Measurements from ENCODE around the gene MX2. TPM values are rescaled to one million over a fixed set of nuclear protein-coding genes. Genes with fewer than 3 reads are reported as not detected.

The MX2 gene
- total and polyA plus RNA-seq, 2 experiments from 2014 or later = 5.4 to 9.2 TPM

Other genes with a start within 250 kb of the MX2 start
- gene BACE2, start 193.9 kb upstream of the MX2 start, total RNA-seq (2014; rRNA removed; shearing (Covaris generic)) = 6.8 and 7.9 TPM in 2 replicates
- 3.5 and 4.1 TPM in 2 replicates for gene BACE2, start 193.9 kb upstream of the MX2 start, polyA plus RNA-seq (2016; fragmentation: Nextera tagmentation; extraction: Ambion mirVana)
- gene FAM3B, start 45.2 kb upstream of the MX2 start, total RNA-seq (2014; rRNA removed; shearing (Covaris generic)) = 0.74 and 2.5 TPM in 2 replicates
- 2.5 and 3.6 TPM in 2 replicates for gene FAM3B, start 45.2 kb upstream of the MX2 start, polyA plus RNA-seq (2016; fragmentation: Nextera tagmentation; extraction: Ambion mirVana)
- gene MX1, start 64.2 kb downstream of the MX2 start, total RNA-seq (2014; rRNA removed; shearing (Covaris generic)) = 5.4 and 6.5 TPM in 2 replicates
- 2.1 and 3.1 TPM in 2 replicates for gene MX1, start 64.2 kb downstream of the MX2 start, polyA plus RNA-seq (2016; fragmentation: Nextera tagmentation; extraction: Ambion mirVana)
- 4.9 and 7.1 TPM in 2 replicates for gene TMPRSS2, start 146.1 kb downstream of the MX2 start, total RNA-seq (2014; rRNA removed; shearing (Covaris generic))
- 1.6 and 2.3 TPM in 2 replicates for gene TMPRSS2, start 146.1 kb downstream of the MX2 start, polyA plus RNA-seq (2016; fragmentation: Nextera tagmentation; extraction: Ambion mirVana)